GM12864 (cell line): ENCODE data around the gene FGD6.

ENCODE experiments used
- DNase-seq: peaks from one replicate; pipeline ENCODE4 v3.0.0-alpha.2; 2011; ENCODE audit warnings: low read depth
- H3K4me3 ChIP-seq: 2 replicates; pipeline ENCODE4 v1.5.1; 2011; ENCODE audit warnings: mild to moderate bottlenecking, low read depth, low read length, control low read depth
- CTCF ChIP-seq: IDR thresholded peaks from 2 replicates; pipeline ENCODE4 v1.5.1; 2011; ENCODE audit warnings: low read depth, mild to moderate bottlenecking, moderate library complexity, low read length, control low read depth, inconsistent platforms; ENCODE audit errors: missing control alignments

Gene FGD6

GRCh38 chr12:95130096-95130495, 87.2 kb downstream of the FGD6 start:
- no peak for TF ChIP-seq CTCF
- no peak for DNase-seq
- H3K4me3 ChIP-seq, result no peak overlapping the region

- no peak overlapping the region for H3K4me3 ChIP-seq
- no peak for TF ChIP-seq CTCF
Measured at GRCh38 chr12:95129115-95129514, 88.2 kb downstream of the FGD6 start.

GRCh38 chr12:95126736-95127135, 90.5 kb downstream of the FGD6 start:
- H3K4me3 ChIP-seq, result no peak overlapping the region
- TF ChIP-seq CTCF, result no peak
- no peak for DNase-seq

More at GRCh38 chr12:95129115-95129514, 88.2 kb downstream of the FGD6 start:
- no peak for DNase-seq

GRCh38 chr12:95126076-95126475, 91.2 kb downstream of the FGD6 start:
- DNase-seq, result no peak
- TF ChIP-seq CTCF, result no peak
- no peak overlapping the region for H3K4me3 ChIP-seq

GRCh38 chr12:95124106-95124505, 93.2 kb downstream of the FGD6 start:
- no peak for DNase-seq
- TF ChIP-seq CTCF, result no peak

GRCh38 chr12:95118788-95119179, 98.5 kb downstream of the FGD6 start:
- no peak for TF ChIP-seq CTCF
- no peak overlapping the region for H3K4me3 ChIP-seq
- DNase-seq, result no peak

More at GRCh38 chr12:95124106-95124505, 93.2 kb downstream of the FGD6 start:
- no peak overlapping the region for H3K4me3 ChIP-seq

GRCh38 chr12:95118138-95118787, 99.0 kb downstream of the FGD6 start:
- H3K4me3 ChIP-seq, result no peak overlapping the region
- TF ChIP-seq CTCF, result no peak
- no peak for DNase-seq
